Measurements from ENCODE around the gene COL11A1. TPM values are rescaled to one million over a fixed set of nuclear protein-coding genes. Genes with fewer than 3 reads are reported as not detected.
"Not testable (repeated sequence)": the region's sequence is repeated elsewhere in the genome, so short reads cannot be mapped to it uniquely, and the experiment has no call there.

Gene COL11A1
- total RNA-seq, 1 experiment from 2014 or later, result 12.2 TPM

- H3K4me3 ChIP-seq (ENCODE audit: insufficient read depth, low read depth, low read length), result no peak overlapping the region
- DNase-seq, result no peak
- no peaks in the 10 kb centered on the region for H3K36me3 ChIP-seq (replicated peaks; ENCODE audit: control insufficient read depth, insufficient read depth, low read length)
- no peaks in the 10 kb centered on the region for H3K27me3 ChIP-seq (ENCODE audit: control insufficient read depth, insufficient read depth, low read length)
Measured at GRCh38 chr1:102853701-102854187, 254.6 kb downstream of the COL11A1 start.

- no peak overlapping the region for H3K4me3 ChIP-seq (ENCODE audit: insufficient read depth, low read depth, low read length)
- DNase-seq, result no peak
- no peaks in the 10 kb centered on the region for H3K27me3 ChIP-seq (ENCODE audit: control insufficient read depth, insufficient read depth, low read length)
- no peaks in the 10 kb centered on the region for H3K36me3 ChIP-seq (replicated peaks; ENCODE audit: control insufficient read depth, insufficient read depth, low read length)
Measured at GRCh38 chr1:102853136-102853535, 255.2 kb downstream of the COL11A1 start.

DNA sequence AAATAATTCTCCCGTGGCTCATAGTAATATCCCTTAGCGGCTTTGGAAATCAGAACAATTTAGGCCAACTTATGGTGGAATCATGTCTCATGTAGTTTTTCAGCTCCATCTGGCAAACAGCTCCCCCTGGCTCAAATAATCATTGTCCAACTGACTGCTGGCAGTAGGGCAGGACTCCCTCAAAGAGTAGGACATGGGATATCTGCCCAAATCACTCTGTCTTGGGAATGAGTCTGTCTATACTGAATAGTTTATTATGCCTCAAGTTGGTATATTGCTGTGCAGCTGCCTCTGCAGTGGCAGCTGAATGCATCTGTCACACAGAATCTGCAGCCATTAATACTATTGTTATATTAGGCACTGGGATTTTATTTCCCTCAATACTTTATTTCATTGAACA lies 255.7 kb downstream of the COL11A1 start:
- H3K4me3 ChIP-seq (ENCODE audit: insufficient read depth, low read depth, low read length), result no peak overlapping the region
- no peaks in the 10 kb centered on the region for H3K36me3 ChIP-seq (replicated peaks; ENCODE audit: control insufficient read depth, insufficient read depth, low read length)
- peak; percentile 23 for DNase-seq
- no peaks in the 10 kb centered on the region for H3K27me3 ChIP-seq (ENCODE audit: control insufficient read depth, insufficient read depth, low read length)

- Histone ChIP-seq H3K27me3 (ENCODE audit: control insufficient read depth, insufficient read depth, low read length) (no peaks in the 10 kb centered on the region), H3K4me3 (ENCODE audit: insufficient read depth, low read depth, low read length) (no peak overlapping the region), H3K36me3 (replicated peaks; ENCODE audit: control insufficient read depth, insufficient read depth, low read length) (no peaks in the 10 kb centered on the region)
- DNase-seq, result no peak
Measured at GRCh38 chr1:102851616-102852015, 256.7 kb downstream of the COL11A1 start.

GRCh38 chr1:102842606-102843005 lies 265.7 kb downstream of the COL11A1 start:
- Histone ChIP-seq H3K27me3 (ENCODE audit: control insufficient read depth, insufficient read depth, low read length) (no peaks in the 10 kb centered on the region), H3K36me3 (replicated peaks; ENCODE audit: control insufficient read depth, insufficient read depth, low read length) (no peaks in the 10 kb centered on the region), H3K4me3 (ENCODE audit: insufficient read depth, low read depth, low read length) (no peak overlapping the region)
- DNase-seq, result no peak

- H3K4me3 ChIP-seq (ENCODE audit: insufficient read depth, low read depth, low read length), result no peak overlapping the region
- no peaks in the 10 kb centered on the region for H3K36me3 ChIP-seq (replicated peaks; ENCODE audit: control insufficient read depth, insufficient read depth, low read length)
- no peak for DNase-seq
- no peaks in the 10 kb centered on the region for H3K27me3 ChIP-seq (ENCODE audit: control insufficient read depth, insufficient read depth, low read length)
Measured at GRCh38 chr1:102840741-102841140, 267.6 kb downstream of the COL11A1 start.

- DNase-seq, result no peak
- no peaks in the 10 kb centered on the region for H3K36me3 ChIP-seq (replicated peaks; ENCODE audit: control insufficient read depth, insufficient read depth, low read length)
- H3K4me3 ChIP-seq (ENCODE audit: insufficient read depth, low read depth, low read length), result no peak overlapping the region
- no peaks in the 10 kb centered on the region for H3K27me3 ChIP-seq (ENCODE audit: control insufficient read depth, insufficient read depth, low read length)
Measured at GRCh38 chr1:102838016-102838415, 270.3 kb downstream of the COL11A1 start.

GRCh38 chr1:102837551-102837950 lies 270.8 kb downstream of the COL11A1 start:
- Histone ChIP-seq H3K4me3 (ENCODE audit: insufficient read depth, low read depth, low read length) (no peak overlapping the region), H3K36me3 (replicated peaks; ENCODE audit: control insufficient read depth, insufficient read depth, low read length) (no peaks in the 10 kb centered on the region), H3K27me3 (ENCODE audit: control insufficient read depth, insufficient read depth, low read length) (no peaks in the 10 kb centered on the region)
- DNase-seq, result no peak

DNA sequence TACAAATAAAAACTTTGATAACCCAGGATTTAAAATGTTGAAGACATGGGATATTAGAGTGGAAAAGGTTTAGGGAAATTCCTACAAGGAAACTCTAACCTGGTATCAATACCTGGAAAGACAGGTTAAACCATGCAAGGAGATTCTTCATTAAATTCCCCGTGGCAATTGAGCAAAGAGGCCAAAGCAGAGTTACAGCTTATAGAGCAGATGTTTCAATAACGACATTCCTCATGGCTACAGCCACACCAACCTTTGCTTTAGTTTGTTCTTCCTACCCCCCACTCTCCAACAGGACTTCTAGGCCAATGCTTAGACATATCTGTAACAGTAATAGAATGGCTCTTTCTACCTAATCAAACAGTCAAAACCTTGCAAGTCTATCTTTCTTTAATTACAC lies 271.3 kb downstream of the COL11A1 start:
- Histone ChIP-seq H3K36me3 (replicated peaks; ENCODE audit: control insufficient read depth, insufficient read depth, low read length) (no peaks in the 10 kb centered on the region), H3K27me3 (ENCODE audit: control insufficient read depth, insufficient read depth, low read length) (no peaks in the 10 kb centered on the region), H3K4me3 (ENCODE audit: insufficient read depth, low read depth, low read length) (no peak overlapping the region)
- no peak for DNase-seq

- H3K4me3 ChIP-seq (ENCODE audit: insufficient read depth, low read depth, low read length), result no peak overlapping the region
- no peak for DNase-seq
- no peaks in the 10 kb centered on the region for H3K27me3 ChIP-seq (ENCODE audit: control insufficient read depth, insufficient read depth, low read length)
- no peaks in the 10 kb centered on the region for H3K36me3 ChIP-seq (replicated peaks; ENCODE audit: control insufficient read depth, insufficient read depth, low read length)
Measured at GRCh38 chr1:102834688-102835320, 273.5 kb downstream of the COL11A1 start.

GRCh38 chr1:102833151-102833550 lies 275.2 kb downstream of the COL11A1 start:
- Histone ChIP-seq H3K4me3 (ENCODE audit: insufficient read depth, low read depth, low read length) (no peak overlapping the region), H3K36me3 (replicated peaks; ENCODE audit: control insufficient read depth, insufficient read depth, low read length) (no peaks in the 10 kb centered on the region), H3K27me3 (ENCODE audit: control insufficient read depth, insufficient read depth, low read length) (no peaks in the 10 kb centered on the region)
- no peak for DNase-seq

DNA sequence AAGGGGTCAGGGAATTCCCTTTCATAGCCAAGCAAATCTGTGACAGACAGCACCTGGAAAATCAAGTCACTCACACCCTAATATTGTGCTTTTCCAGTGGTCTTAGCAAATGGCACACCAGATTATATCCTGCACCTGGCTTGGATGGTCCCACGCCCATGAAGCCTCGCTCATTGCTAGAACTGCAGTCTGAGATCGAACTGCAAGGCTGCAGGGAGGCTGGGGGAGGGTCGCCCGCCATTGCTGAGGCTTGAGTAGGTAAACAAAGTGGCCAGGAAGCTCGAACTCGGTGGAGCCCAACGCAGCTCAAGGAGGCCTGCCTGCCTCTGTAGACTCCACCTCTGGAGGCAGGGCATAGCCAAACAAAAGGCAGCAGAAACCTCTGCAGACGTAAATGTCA lies 281.6 kb downstream of the COL11A1 start:
- not testable (repeated sequence) for DNase-seq; H3K27me3 ChIP-seq (ENCODE audit: control insufficient read depth, insufficient read depth, low read length); H3K36me3 ChIP-seq (replicated peaks; ENCODE audit: control insufficient read depth, insufficient read depth, low read length); H3K4me3 ChIP-seq (ENCODE audit: insufficient read depth, low read depth, low read length)

Data from H7 (cell line).